GM12878 (cell line): ENCODE results near the gene SCRN1. TPM values are rescaled to one million over a fixed set of nuclear protein-coding genes. Genes with fewer than 3 reads are reported as not detected.
A peak's percentile ranks its signal among the peaks of the same experiment; 100 is the strongest.

Source experiments
- BRCA1 ChIP-seq: IDR thresholded peaks from 2 replicates; pipeline ENCODE4 v1.6.1; 2011; ENCODE audit warnings: low read depth, low read length, improper control_type of control experiment
- CBX5 ChIP-seq: sonication (generic); IDR thresholded peaks from 2 replicates; pipeline ENCODE4 v1.6.1; 2016; ENCODE audit warnings: low read depth, moderate library complexity, mild to moderate bottlenecking, inconsistent platforms
- GABPA ChIP-seq: IDR thresholded peaks from 2 replicates; pipeline ENCODE4 v1.6.1; 2014; ENCODE audit warnings: antibody characterized with exemption, low read depth, mild to moderate bottlenecking, inconsistent platforms
- MEF2A ChIP-seq: IDR thresholded peaks from 2 replicates; pipeline ENCODE4 v1.6.1; 2011; ENCODE audit warnings: low read depth, mild to moderate bottlenecking, low read length, moderate library complexity; ENCODE audit not compliant: insufficient read depth
- PAX8 ChIP-seq: fragments of 450-650 bp; IDR thresholded peaks from 2 replicates; pipeline ENCODE4 v1.6.1; 2017; ENCODE audit warnings: mild to moderate bottlenecking, moderate library complexity
- POLR2AphosphoS2 ChIP-seq: IDR thresholded peaks from 2 replicates; pipeline ENCODE4 v1.6.1; 2011; ENCODE audit warnings: low read depth, mild to moderate bottlenecking, low read length, improper control_type of control experiment, moderate library complexity
- SIX5 ChIP-seq: IDR thresholded peaks from 2 replicates; pipeline ENCODE4 v1.6.1; 2011; ENCODE audit warnings: mild to moderate bottlenecking, low read depth, low read length, moderate library complexity; ENCODE audit not compliant: severe bottlenecking
- SMAD1 ChIP-seq: fragments of 450-650 bp; IDR thresholded peaks from 2 replicates; pipeline ENCODE4 v1.6.1; 2018; ENCODE audit warnings: mild to moderate bottlenecking, low read depth; ENCODE audit not compliant: partially characterized antibody
- SMC3 ChIP-seq: IDR thresholded peaks from 2 replicates; pipeline ENCODE4 v1.6.1; 2011; ENCODE audit warnings: low read length, improper control_type of control experiment, borderline replicate concordance
- SUPT20H ChIP-seq: IDR thresholded peaks from 2 replicates; pipeline ENCODE4 v1.6.1; 2011; ENCODE audit warnings: low read depth, mild to moderate bottlenecking, low read length, moderate library complexity, borderline replicate concordance; ENCODE audit not compliant: control insufficient read depth
- TARDBP ChIP-seq: IDR thresholded peaks from 2 replicates; pipeline ENCODE4 v1.6.1; 2016; ENCODE audit warnings: borderline replicate concordance
- TCF12 ChIP-seq: IDR thresholded peaks from 2 replicates; pipeline ENCODE4 v1.6.1; 2011; ENCODE audit warnings: low read depth, mild to moderate bottlenecking, low read length
- ZNF622 ChIP-seq: fragments of 450-650 bp; IDR thresholded peaks from 2 replicates; pipeline ENCODE4 v1.6.1; 2017; ENCODE audit warnings: mild to moderate bottlenecking, inconsistent platforms
- polyA plus RNA-seq, 11 experiments: library from polyadenylated mRNA; depleted of rRNA in 4 of 11; unstranded in 6 of 11; stranded (reverse) in 5 of 11; fragments of >200 nt; fragmentation: Nextera tagmentation in 4 of 11; fragmentation: Illumina TruSeq in 1 of 11; extraction: Ambion mirVana in 4 of 11; extraction: Trizol in 1 of 11; gene quantifications; 1 replicate in 1 of 11; 2 replicates in 10 of 11; pipeline versions ENCODE4 v1.2.1 to v1.2.3, GENCODE V29; 2011 to 2016; ENCODE audit warnings: inconsistent platforms in 2 of 11, missing spikeins in 2 of 11, low read depth in 1 of 11
- total RNA-seq, 4 experiments: library from RNA; depleted of rRNA in 3 of 4; stranded (reverse); fragments of >200 nt in 3 of 4; fragmentation: Illumina TruSeq in 1 of 4; extraction: Trizol in 1 of 4; gene quantifications; 2 replicates each; pipeline versions ENCODE4 v1.2.1 to v1.2.3, GENCODE V29; 2013 to 2021
- TF ChIP-seq, protein P1 (sequence below): IDR thresholded peaks from 2 replicates; pipeline ENCODE4 v1.6.1; 2011; ENCODE audit warnings: low read depth, low read length, improper control_type of control experiment, borderline replicate concordance
- TF ChIP-seq, protein P2 (sequence below): fragments of 450-650 bp; IDR thresholded peaks from 2 replicates; pipeline ENCODE4 v1.6.1; 2017; ENCODE audit warnings: mild to moderate bottlenecking, moderate library complexity
- TF ChIP-seq, protein P3 (sequence below): IDR thresholded peaks from 2 replicates; pipeline ENCODE4 v1.6.1; 2012; ENCODE audit warnings: mild to moderate bottlenecking, low read depth, low read length
- TF ChIP-seq, protein P4 (sequence below): fragments of 450-650 bp; IDR thresholded peaks from 2 replicates; pipeline ENCODE4 v1.6.1; 2017; ENCODE audit warnings: mild to moderate bottlenecking, low read depth, inconsistent platforms; ENCODE audit not compliant: poor library complexity, severe bottlenecking

Gene SCRN1
- total and polyA plus RNA-seq, 10 of the 15 experiments (the other 5 are each of a cell fraction or from before 2014, with no cell fraction given) = 11.1 to 67.6 (median 41.7) TPM

DNA sequence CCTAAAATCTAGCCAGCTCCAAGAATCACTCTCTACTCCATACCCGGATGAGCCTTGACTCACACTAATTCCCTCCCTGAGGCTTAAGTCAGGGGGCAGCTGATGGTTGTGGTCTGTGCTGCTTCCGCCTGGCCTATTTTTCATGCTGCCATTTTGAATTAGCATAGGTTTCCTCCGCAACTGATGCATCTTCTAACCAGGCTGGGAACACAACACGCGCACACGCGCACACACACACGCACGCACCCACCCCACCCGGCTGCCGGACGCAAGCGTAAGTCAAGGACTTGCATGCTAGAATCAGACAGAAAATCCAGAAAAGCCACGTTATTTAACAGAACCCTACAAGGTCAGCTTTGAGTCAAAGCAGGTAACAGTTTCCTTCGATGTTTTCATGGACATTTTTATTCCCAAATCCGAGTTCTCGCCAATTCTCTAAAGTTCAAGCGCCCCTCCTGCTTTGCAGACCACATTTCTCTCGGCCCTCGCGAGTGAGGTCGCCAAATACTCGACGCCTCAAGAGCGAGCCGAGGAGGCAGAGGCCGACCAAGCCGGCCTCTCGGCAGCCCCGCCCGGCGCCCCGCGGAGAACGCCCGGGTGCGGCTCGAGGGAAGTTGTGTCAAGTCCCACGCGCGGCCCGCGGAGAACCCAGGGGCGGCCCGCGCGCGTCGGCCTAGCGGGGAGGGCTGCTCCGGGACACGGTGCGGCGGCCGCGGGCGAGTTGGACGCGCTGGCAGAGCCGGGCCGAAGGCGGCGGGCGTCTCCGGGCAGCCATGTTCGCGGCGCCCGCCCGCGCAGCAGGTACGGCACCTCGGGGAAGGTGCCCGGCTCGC, 961 bp downstream of the SCRN1 start (continued):
- TF ChIP-seq CBX5 (0 out of 2 replicates have a peak, but pooled peaks have one; percentile 33), SIX5 (no peak), GABPA (0 out of 2 replicates have a peak, but pooled peaks have one; percentile 1), TARDBP (peak; percentile 67; the same call in 1 of the 2 replicates), BRCA1 (no peak), ZNF622 (no peak), MEF2A (no peak), SMC3 (no peak), TCF12 (0 out of 2 replicates have a peak, but pooled peaks have one; percentile 37), SUPT20H (no peak), POLR2AphosphoS2 (no peak; the same call in 1 of the 2 replicates), SMAD1 (peak; percentile 33), PAX8 (no peak)
- TF ChIP-seq, protein P1, sequence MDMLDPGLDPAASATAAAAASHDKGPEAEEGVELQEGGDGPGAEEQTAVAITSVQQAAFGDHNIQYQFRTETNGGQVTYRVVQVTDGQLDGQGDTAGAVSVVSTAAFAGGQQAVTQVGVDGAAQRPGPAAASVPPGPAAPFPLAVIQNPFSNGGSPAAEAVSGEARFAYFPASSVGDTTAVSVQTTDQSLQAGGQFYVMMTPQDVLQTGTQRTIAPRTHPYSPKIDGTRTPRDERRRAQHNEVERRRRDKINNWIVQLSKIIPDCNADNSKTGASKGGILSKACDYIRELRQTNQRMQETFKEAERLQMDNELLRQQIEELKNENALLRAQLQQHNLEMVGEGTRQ = no peak; the same call in 1 of the 2 replicates
- TF ChIP-seq, protein P2, sequence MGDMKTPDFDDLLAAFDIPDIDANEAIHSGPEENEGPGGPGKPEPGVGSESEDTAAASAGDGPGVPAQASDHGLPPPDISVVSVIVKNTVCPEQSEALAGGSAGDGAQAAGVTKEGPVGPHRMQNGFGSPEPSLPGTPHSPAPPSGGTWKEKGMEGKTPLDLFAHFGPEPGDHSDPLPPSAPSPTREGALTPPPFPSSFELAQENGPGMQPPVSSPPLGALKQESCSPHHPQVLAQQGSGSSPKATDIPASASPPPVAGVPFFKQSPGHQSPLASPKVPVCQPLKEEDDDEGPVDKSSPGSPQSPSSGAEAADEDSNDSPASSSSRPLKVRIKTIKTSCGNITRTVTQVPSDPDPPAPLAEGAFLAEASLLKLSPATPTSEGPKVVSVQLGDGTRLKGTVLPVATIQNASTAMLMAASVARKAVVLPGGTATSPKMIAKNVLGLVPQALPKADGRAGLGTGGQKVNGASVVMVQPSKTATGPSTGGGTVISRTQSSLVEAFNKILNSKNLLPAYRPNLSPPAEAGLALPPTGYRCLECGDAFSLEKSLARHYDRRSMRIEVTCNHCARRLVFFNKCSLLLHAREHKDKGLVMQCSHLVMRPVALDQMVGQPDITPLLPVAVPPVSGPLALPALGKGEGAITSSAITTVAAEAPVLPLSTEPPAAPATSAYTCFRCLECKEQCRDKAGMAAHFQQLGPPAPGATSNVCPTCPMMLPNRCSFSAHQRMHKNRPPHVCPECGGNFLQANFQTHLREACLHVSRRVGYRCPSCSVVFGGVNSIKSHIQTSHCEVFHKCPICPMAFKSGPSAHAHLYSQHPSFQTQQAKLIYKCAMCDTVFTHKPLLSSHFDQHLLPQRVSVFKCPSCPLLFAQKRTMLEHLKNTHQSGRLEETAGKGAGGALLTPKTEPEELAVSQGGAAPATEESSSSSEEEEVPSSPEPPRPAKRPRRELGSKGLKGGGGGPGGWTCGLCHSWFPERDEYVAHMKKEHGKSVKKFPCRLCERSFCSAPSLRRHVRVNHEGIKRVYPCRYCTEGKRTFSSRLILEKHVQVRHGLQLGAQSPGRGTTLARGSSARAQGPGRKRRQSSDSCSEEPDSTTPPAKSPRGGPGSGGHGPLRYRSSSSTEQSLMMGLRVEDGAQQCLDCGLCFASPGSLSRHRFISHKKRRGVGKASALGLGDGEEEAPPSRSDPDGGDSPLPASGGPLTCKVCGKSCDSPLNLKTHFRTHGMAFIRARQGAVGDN = peak; percentile 59
- TF ChIP-seq, protein P3, sequence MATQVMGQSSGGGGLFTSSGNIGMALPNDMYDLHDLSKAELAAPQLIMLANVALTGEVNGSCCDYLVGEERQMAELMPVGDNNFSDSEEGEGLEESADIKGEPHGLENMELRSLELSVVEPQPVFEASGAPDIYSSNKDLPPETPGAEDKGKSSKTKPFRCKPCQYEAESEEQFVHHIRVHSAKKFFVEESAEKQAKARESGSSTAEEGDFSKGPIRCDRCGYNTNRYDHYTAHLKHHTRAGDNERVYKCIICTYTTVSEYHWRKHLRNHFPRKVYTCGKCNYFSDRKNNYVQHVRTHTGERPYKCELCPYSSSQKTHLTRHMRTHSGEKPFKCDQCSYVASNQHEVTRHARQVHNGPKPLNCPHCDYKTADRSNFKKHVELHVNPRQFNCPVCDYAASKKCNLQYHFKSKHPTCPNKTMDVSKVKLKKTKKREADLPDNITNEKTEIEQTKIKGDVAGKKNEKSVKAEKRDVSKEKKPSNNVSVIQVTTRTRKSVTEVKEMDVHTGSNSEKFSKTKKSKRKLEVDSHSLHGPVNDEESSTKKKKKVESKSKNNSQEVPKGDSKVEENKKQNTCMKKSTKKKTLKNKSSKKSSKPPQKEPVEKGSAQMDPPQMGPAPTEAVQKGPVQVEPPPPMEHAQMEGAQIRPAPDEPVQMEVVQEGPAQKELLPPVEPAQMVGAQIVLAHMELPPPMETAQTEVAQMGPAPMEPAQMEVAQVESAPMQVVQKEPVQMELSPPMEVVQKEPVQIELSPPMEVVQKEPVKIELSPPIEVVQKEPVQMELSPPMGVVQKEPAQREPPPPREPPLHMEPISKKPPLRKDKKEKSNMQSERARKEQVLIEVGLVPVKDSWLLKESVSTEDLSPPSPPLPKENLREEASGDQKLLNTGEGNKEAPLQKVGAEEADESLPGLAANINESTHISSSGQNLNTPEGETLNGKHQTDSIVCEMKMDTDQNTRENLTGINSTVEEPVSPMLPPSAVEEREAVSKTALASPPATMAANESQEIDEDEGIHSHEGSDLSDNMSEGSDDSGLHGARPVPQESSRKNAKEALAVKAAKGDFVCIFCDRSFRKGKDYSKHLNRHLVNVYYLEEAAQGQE = no peak
- TF ChIP-seq, protein P4, sequence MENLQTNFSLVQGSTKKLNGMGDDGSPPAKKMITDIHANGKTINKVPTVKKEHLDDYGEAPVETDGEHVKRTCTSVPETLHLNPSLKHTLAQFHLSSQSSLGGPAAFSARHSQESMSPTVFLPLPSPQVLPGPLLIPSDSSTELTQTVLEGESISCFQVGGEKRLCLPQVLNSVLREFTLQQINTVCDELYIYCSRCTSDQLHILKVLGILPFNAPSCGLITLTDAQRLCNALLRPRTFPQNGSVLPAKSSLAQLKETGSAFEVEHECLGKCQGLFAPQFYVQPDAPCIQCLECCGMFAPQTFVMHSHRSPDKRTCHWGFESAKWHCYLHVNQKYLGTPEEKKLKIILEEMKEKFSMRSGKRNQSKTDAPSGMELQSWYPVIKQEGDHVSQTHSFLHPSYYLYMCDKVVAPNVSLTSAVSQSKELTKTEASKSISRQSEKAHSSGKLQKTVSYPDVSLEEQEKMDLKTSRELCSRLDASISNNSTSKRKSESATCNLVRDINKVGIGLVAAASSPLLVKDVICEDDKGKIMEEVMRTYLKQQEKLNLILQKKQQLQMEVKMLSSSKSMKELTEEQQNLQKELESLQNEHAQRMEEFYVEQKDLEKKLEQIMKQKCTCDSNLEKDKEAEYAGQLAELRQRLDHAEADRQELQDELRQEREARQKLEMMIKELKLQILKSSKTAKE = no peak
